NOMO-1 (cell line): ENCODE data around the gene SLIT1.

Source experiments
- DNase-seq, 2 experiments: peaks; one replicate each; lab custom pipeline; 2025; ENCODE audit not compliant: unreplicated experiment in 2 of 2; lab: John Stamatoyannopoulos, UW

SLIT1 gene

DNA sequence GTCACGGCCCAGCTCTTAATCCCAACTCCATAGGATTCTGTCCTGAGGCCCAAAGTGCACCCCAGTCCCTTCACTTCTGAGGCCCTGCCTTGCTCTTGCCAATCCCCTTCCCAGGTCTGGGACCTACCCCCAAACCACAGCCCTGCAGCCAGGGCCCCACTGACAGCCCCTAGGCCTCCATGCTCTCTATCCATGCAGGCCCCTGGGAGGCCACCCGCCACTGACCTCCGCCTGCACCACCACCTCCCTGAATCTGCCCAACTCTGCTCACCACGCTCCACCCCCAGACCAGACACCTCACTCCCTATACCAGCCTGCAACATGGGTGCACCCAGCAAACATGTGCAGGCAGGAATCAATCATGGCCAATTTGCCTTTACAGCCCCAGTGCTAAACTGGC lies 10.2 kb downstream of the SLIT1 start:
- no peak for DNase-seq

DNA sequence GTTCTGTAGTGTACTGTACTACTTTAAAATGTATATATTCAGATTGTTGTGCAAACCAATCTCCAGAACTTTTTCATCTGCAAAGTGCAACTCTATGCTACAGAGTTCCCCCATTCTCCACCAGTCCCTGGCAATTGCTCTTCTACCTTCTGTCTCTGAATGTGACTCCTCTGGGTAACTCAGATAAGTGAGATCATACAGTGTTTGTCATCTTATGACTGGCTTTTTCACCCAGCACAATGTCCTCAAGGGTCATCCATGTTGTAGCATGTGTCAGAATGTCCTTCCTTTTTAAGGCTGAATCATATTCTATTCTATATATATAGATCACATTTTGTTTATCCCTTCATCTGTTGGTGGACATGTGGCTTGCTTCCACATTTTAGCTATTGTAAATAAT lies 10.8 kb downstream of the SLIT1 start:
- DNase-seq = no peak

DNA sequence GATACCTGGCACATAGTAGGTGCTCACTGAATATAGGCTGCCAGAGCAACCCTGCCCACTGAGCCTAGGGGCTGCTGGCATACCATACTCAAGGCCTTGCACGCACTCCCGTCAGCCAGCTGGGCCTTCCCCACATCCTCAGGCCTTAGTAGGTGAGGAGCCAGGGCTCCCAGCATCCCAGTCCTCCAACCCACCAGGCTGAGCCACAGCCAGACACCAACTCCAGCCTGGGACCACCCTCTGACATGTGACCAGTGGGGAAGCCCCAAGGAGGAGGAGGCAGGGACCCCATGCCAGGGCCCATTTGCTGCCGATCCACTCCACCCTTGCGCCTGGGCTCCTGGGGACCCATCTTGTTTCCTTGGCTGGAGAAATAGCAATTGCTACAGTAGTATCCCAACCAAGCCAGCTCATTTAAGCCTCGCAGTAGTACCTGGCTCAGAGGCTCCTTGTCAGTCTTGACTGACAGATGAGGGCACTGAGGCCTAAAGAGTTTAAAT lies 11.4 kb downstream of the SLIT1 start:
- no peak for DNase-seq

DNA sequence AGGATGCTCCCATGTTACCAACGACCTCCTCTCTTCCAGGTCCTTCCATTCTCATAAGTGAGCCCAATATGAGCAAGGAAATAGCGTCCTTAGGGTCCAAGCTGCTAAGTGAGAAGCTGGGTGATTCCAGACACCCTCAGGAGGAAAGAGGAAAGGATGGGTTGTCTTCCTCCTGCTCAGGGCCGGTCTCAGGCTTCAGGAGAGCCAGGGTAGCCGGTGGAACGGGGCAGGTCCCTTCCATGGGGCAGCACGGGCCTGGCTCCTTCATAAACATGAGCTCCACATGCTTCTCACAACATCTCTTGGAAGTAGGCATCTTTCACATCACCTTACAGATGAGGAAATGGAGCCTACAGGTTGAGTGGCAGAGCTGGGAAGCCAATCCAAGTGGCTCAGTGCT lies 12.7 kb downstream of the SLIT1 start:
- no peak for DNase-seq

DNA sequence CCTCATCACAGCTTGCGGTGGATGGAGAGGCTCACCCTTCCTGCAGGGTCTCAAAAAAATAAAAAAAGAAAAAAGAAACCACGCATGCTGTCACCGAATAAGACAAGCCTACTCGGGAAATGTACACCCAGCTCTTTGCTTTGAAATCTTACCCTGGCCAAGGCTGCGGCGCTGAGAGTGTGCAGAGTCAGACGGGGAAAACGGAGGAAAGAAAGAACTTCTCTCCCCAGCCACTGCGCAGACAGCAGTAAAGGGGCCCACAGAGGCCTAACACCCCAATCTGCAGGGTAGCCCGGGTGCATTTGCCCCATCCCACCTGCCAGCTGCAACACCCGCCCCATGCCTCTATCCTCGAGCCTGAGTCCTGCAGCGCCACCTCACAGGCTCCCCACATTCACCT lies 14.8 kb downstream of the SLIT1 start:
- no peak for DNase-seq

DNA sequence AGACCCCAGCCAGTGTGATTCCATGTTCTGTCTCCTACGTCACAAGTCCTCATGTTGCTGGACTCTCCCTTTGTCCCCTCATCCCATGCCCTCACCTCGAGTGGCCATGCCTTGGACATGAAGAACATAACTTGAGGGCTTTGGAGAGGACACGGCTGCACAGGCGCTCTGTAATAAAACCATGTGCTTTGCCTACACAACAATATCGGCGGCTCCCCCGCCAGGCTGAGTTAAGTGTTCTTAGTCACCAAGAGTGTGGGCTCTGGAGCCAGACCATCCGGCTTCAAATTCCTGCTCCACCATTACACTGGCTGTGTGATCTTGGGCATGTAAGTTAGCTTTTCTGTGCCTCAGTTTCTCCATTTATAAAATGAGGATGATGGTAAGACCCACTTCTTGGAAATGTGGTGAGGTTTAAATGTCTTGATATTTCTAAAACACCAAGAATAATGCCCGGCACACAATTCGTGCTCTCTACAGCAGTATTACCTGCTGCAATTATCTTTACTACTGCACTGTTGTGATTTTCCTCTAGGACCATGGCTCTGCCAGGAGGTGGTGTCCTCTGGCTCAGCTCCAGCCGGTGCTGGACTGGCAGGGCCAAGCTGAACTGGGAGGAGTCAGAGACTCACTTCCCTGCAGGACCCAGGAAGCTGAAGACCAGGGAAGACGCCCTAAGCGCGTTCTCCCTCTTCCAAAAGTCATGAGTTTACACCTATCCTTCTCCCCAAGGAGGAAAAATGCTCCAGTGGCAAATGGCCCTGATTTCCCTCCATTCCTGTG lies 15.7 kb downstream of the SLIT1 start:
- DNase-seq = no peak

DNA sequence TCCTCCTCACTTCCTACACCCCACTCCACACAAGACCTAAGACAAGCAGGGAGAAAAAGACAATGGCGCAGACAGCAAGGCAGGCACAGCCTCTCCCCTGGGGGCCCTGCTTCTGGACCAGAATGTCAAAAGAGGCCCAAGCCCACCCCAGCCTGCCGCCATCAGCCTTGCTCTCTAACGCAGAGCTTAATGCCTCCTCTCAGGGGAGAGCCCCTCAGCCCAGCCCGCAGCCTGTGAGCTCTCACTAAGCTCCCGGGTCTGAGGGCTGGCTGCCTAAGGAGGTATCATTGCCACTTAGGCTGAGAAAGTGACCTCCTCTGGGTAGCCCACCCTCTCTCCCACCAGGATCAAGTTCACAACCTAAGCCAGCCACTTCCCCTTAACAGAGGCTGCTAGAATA lies 16.7 kb downstream of the SLIT1 start:
- no peak for DNase-seq

DNA sequence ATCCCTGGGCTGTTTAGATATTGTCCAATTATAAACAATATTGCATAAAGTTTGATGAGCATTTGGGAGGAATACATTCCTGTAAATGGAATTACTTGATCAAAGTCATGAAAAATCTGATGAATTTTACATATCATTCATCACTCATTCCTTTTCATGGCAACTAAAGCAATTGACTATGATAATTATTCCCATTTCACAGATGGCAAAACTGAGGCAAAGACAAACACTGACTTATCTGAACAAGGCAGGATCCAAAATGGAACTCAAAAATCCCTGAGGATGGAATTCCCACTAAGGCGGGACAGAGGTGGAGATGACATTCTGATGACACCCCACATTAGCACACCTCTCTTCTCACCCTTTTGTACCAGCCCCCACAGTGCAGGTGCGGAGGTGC lies 17.1 kb downstream of the SLIT1 start:
- no peak for DNase-seq

DNA sequence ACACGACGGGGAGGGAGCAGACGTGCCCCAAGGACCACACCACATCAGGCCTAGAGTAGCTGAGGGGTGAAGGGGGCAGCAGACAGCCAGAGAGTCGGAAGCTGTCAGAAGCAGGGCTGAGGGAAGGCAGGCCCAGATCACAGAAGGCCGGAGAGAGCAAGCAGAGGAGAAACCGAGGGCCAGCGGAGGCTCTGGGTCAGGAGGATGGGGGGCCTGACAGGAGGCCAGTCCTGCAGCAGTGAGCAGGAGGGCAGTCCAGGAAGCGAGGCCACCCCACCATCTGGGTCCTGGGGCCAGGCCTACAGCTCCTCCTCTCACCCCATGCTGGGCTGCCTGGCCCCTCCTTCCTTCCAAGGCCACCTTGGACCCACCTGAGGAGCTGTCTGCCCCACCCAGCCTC lies 20.3 kb downstream of the SLIT1 start:
- DNase-seq = no peak

DNA sequence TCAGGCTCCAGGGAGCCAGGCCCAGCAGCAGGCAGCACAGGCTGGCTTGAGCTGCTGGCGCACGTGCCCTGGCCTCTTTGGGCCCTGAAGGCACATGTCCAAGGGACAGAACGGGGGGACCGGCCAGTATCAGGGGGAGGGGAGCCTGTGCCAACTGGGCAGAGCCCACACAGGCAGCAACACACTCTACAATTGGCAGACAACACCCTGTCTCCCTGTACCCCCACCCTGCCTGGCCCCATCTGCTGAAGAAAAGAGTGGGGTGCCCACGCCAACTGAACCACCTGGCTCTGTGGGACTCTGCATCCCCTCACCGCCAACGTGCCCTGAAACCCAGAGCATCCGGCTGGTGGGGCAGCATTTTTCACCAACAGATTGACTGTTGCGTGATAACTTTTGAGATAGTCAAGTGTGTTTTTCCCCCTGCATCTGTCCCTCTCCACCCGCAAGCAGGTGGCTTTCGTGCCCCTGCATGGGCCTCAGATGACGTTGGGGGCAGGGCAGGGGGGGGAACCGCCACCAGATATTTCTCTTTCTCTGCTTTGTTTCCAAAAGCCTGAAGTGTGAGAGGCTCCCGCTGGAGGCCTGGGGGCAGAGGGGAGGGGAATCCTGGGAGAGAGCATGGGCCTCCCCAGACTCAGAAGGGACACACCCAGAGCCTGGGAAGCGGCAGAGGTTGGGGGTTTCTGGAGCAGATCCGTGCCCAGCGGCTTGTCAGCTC lies 21.8 kb downstream of the SLIT1 start:
- DNase-seq = no peak

DNA sequence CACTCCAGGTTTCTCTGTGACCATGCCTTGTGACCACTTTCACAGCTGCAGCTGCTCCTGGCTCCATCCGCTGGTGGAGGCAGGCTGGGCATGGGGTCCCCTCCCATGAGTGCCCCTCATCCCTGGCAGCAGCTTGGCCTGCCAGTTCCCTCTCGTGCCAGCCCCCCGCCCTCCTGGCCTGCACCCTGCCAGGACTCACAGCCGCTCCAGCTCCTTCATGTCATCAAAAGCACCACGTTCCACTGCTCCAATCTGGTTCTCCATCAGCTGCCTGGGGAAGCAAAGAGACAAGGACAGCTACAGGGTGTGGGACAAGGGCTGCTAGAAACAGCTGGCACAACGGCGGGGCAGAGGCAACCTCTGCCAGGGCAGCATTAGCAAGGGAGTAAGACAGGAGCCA lies 22.6 kb downstream of the SLIT1 start:
- DNase-seq = no peak

DNA sequence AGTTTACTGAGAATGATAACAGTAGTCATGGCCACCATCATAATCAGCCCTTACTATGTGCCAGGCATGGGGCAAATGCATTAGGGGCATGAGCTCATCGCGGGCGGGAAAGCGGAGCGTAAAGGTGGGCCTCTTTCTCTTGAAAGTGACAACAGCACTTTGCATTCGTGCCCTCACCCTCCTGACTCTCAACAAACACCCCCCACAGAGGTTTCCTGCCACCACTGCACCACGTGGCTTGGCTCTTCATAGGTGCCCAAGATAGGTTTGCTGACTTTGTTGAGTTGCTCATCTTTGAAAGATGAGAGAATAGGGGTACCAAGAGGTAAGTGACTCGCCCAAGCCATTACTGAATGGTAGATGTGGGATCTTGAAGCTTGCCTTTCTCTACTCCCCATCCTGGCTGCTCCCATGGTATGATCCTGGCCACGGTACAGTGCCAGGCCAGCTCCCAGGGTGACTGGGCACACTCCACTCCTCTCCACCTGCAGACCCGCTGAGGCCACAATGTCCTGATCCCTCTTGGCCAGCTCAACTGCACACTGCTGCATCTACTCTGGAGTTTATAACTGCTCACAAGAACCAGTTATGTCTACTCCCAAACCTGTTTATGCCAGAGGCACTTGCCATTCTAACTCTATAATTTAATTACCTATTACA lies 26.0 kb downstream of the SLIT1 start:
- no peak for DNase-seq

DNA sequence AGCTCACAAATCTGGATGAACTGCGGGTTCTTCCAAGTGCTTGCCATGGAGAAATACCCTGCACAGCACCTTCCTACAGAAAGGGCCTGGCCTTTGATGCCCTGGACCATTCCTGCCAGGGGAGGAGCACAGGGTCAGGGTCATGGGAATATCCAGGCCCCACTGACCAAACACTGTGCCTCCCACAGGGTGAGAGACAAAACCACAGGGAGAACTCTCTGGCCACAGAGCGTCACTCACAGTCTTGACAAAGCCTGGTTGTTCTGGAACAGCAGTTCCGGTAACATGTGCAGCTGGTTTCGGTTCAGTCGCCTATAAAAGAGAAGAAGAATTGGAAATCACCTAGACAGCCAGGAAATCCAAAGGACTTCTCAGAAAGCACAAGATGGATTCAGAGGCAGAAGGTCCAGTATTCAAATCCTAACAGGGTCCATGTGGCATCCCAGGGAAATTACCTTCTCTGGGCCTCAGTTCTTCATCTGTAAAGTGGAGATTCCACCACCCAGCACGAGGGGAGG lies 28.1 kb downstream of the SLIT1 start:
- peak; percentile 6 to 50 for DNase-seq

DNA sequence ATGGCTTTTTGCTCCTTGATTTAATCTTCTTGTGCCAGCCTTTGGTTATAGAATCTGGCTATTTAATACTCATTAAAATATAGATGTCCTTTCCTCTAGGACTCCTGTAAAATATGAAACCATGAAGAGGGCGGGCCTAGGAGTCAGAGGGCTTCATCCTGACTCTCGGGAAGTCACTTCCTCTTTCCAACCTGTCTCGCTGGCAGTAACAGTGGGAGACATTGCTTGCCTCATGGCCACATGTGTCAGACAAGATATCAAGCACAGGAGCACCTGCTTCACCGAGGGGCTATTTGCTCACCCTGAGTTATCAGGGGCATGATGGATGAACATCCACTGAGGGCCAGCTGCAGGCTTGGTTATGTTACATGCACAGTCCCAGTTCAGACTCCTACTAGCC lies 31.0 kb downstream of the SLIT1 start:
- peak in 1 of 2 experiments; percentile 11 for DNase-seq

DNA sequence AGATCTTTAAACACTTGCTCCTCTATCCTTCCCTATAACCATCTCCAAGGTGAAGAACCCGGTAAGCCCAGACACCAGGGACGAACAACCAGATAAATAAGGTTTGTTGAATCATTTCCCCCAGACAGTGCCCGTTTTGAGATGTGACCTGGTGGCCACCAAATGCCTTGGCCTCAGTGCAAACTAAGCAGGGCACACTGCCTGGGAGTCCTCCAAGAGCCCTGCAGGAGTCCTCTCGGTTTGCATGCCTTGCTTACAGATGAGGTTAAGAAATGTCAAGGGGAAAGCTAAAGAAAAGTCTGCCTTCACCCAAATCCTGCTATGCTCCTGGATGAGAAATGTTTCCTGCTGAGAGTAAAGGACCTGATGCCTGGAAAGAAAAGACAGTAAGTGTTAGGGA lies 31.6 kb downstream of the SLIT1 start:
- DNase-seq = no peak

DNA sequence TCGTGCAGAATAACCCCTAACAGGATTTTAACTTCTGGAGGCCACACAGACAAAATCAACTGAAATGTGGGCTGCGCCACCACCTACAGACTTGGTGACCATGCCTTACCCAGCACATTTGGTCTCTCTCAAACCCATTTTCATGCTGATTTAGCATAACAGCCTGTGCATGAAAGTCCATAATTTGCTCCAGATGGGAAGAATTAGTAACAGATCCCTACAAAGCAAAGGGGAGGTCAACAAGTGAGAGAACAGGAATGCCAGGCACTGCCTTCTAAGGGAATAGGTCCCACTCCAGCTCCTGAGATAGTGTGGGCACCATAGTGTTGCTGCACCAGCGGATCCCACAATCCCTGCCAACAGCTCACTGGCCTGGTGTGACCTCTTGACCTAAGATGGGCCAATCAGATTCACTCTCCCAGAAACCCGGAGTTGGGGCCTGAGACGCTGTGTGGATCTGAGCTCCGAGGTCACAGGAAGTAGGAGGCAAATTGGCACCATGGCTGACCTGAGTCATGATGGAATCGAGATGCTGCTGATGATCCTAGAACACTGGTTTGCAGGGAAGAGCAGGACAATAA lies 32.4 kb downstream of the SLIT1 start:
- no peak for DNase-seq

DNA sequence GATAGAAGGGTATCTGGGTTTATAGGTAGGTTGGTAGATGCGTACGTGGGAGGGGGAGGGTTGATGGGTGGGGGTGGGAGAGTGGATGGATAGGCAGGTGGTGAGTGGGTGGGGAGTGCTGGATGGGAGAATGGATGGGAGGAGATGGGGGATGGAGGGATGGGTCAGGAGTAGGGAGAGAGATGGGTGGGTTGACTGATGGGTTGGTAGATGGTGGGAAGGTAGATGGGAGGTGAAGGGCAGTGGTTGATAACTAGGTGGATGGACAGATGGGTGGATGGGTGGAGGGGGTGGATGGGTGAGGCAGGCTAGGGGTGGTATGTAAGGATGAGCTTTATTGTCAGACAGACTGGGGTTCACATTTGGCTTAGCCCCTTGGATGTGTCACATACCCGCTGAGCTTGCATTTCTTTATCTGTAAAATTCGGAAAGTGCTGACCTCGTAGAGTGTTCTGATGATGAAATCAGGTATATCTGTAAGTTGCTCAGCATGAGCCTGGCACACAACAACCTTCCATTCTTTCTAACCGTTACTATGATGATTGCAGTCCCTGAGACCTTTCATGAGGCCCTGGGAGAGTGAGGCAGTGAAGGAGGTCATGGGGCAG lies 34.3 kb downstream of the SLIT1 start:
- DNase-seq = no peak

DNA sequence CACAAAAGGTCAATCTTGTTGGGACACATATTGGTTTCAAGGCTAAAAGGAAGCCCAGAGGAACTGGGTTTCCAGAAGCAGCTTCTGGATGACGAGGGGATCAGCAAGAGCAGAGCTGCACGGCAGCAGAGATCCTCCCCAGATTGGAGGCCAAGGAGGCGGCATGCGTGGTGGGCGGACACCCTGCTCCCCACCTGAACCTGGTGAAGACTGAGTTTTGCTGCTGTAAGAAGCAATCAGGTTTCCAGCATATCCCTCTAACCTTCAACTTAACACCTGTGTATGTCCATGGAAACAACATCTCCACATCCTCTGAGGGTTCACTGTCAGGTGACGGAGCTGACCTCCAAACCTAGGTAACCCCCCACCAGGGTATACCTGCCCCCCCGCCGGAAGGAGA lies 35.1 kb downstream of the SLIT1 start:
- DNase-seq = no peak

DNA sequence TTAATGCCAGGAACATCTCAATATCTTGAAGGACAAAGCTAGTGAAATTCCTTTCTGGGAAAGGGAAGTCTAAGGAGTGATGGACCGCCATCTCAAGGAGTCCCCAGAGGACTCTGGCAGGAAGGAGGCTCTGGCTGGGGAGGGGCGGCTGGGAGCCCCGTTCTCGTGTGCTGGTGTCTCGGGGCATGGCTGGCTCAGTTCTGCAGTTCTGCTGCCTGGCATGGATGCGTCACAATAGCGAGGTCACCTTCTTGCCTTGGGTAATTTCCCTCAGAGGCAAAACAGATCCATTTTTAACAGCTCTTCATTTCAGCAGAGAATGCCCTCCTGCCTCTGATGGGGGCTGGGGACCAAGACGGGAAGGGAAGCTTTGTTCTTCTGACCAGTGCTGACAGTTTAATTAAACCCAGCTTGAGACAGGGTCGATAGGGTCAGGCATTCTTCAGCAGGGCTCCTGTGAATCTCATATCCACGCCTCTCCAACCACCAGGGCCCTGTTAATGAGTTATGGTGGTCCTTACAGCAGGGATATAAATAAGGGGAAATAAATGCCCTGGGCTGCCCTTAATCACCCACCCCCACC lies 35.7 kb downstream of the SLIT1 start:
- DNase-seq = no peak

DNA sequence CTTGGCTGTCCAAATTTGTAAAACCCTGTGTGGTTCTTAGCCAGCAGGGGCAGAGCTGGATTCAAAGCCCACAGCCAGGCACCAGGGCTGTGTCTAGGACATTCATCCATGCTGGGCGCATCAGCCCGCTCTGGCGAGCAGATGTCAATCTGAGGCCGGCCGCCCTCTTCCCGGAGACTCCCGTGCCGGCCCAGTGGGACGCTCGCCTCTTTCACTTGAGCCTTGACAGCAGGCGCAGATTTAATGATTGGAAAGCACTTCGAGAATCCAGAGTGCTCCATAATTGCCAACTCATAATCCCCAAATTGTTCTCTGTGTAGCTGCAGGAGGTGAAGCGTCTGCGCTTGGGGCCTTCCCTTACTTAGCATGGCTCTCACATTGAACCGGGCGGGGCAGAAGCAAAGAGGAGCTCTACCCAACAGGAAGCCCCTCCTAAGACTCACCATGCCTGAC lies 36.7 kb downstream of the SLIT1 start:
- DNase-seq = no peak
